HepG2 (cell line): Measurements from ENCODE around the gene VGLL4. TPM values are rescaled to one million over a fixed set of nuclear protein-coding genes. Genes with fewer than 3 reads are reported as not detected.
"Not testable (repeated sequence)": the region's sequence is repeated elsewhere in the genome, so short reads cannot be mapped to it uniquely, and the experiment has no call there.

Experiments
- ATAC-seq: fragments of 200-7000 bp; cut with Tn5 transposase; 3 replicates; pipeline ENCODE4 v1.9.1; 2020; ENCODE audit warnings: mild to moderate bottlenecking, moderate library complexity
- BruUV-seq: library from RNA; stranded (reverse); fragments of 400-500 nt; replicated peaks from 2 replicates; lab custom pipeline; 2021; lab: Mats Ljungman, UMichigan
- CTCF ChIA-PET: fragments of 300-600 bp; formaldehyde crosslinking; extraction: SDS; loops from one replicate; lab custom pipeline; 2021; ENCODE audit warnings: low total read pairs, inconsistent platforms, low intra/inter-chr PET ratio; lab: Yijun Ruan, JAX
- POLR2A ChIA-PET: fragments of 350-600 bp; sonication (Branson Sonifier 250); formaldehyde crosslinking; loops from one replicate; lab custom pipeline; 2020; ENCODE audit warnings: antibody characterized with exemption, inconsistent platforms; lab: Yijun Ruan, JAX
- DNase-seq: peaks from one replicate; pipeline ENCODE4 v3.0.0-alpha.2; 2015; ENCODE audit warnings: low spot score
- FAIRE-seq: peaks from 3 replicates; lab custom pipeline; 2011; peaks lifted over from hg19 to GRCh38; lab: Jason Lieb, UNC
- H2AFZ ChIP-seq: one replicate; pipeline ENCODE4 v1.6.1; 2011; ENCODE audit warnings: low read length, inconsistent platforms
- H3K27ac ChIP-seq: fragments of 300-600 bp; 3 replicates; pipeline ENCODE4 v1.8.0; 2011; ENCODE audit warnings: mixed run types, mild to moderate bottlenecking, mixed read lengths, low read length, inconsistent platforms; ENCODE audit not compliant: insufficient read depth; ENCODE audit errors: extremely low read length
- H3K27me3 ChIP-seq, 2 experiments: fragments of 200-600 bp in 1 of 2; 2 replicates in 1 of 2; 3 replicates in 1 of 2; pipeline versions ENCODE4 v1.6.0 to v1.8.0; 2011; ENCODE audit warnings: low read length in 2 of 2, mild to moderate bottlenecking in 2 of 2, moderate library complexity in 2 of 2, inconsistent platforms in 1 of 2; ENCODE audit not compliant: insufficient read depth in 2 of 2, control insufficient read depth in 1 of 2
- H3K36me3 ChIP-seq, 2 experiments: fragments of 200-600 bp in 1 of 2; replicated peaks in 1 of 2; 2 replicates in 1 of 2; 3 replicates in 1 of 2; pipeline versions ENCODE4 v1.5.1 to v1.8.0; 2011; ENCODE audit warnings: low read length in 2 of 2, inconsistent platforms in 1 of 2; ENCODE audit not compliant: insufficient read depth in 2 of 2, control insufficient read depth in 1 of 2
- H3K4me1 ChIP-seq: 2 replicates; pipeline ENCODE4 v1.5.1; 2012; ENCODE audit warnings: low read length, inconsistent platforms; ENCODE audit not compliant: insufficient read depth
- H3K4me2 ChIP-seq: 2 replicates; pipeline ENCODE4 v1.6.0; 2011; ENCODE audit warnings: low read depth, low read length, inconsistent platforms
- H3K4me3 ChIP-seq, 3 experiments: fragments of 200-600 bp in 1 of 3; sonication (generic), shearing (Covaris generic) in 1 of 3; replicated peaks in 1 of 3; 2 replicates each; pipeline ENCODE4 v1.5.1; 2011 to 2016; ENCODE audit warnings: low read length in 3 of 3, inconsistent platforms in 2 of 3, low read depth in 2 of 3, mild to moderate bottlenecking in 2 of 3, control low read depth in 1 of 3, mixed read lengths in 1 of 3; ENCODE audit not compliant: insufficient read depth in 1 of 3
- H3K79me2 ChIP-seq: one replicate; pipeline ENCODE4 v1.6.1; 2011; ENCODE audit warnings: low read length, inconsistent platforms; ENCODE audit not compliant: insufficient read depth
- H3K9ac ChIP-seq: 2 replicates; pipeline ENCODE4 v1.6.0; 2011; ENCODE audit warnings: mild to moderate bottlenecking, low read depth, low read length, inconsistent platforms; ENCODE audit not compliant: insufficient read depth
- H3K9me3 ChIP-seq: 2 replicates; pipeline ENCODE4 v1.5.1; 2012; ENCODE audit warnings: mild to moderate bottlenecking, low read length
- H4K20me1 ChIP-seq: 2 replicates; pipeline ENCODE4 v1.6.0; 2011; ENCODE audit warnings: inconsistent platforms, mild to moderate bottlenecking, low read length, moderate library complexity; ENCODE audit not compliant: insufficient read depth
- RBM22 ChIP-seq: fragments of 200-400 bp; formaldehyde crosslinking; optimal IDR thresholded peaks from 2 replicates; pipeline ENCODE3; 2017; ENCODE audit warnings: mild to moderate bottlenecking, low read length, moderate library complexity
- ZNF33A ChIP-seq: sonication (generic); formaldehyde crosslinking; IDR thresholded peaks from 2 replicates; pipeline ENCODE4 v1.5.1; 2020; ENCODE audit warnings: missing genetic modification reagents, mild to moderate bottlenecking, moderate library complexity, borderline replicate concordance
- WGBS: methylation state at CpG from one replicate; pipeline ENCODE4 v1.1.6; 2017; ENCODE audit warnings: low lambda C conversion rate; 5-methylcytosine and 5-hydroxymethylcytosine counted together
- in situ Hi-C: cut with HindIII; loops from 2 replicates; pipeline ENCODE4 v1.10.0; 2017; ENCODE audit warnings: low pct_unique_long_range_greater_than_20kb; ENCODE audit not compliant: extremely low pct_ligation_motif_present
- intact Hi-C: fragments of 100-400 bp; cut with micrococcal nuclease; formaldehyde crosslinking; loops from one replicate; pipeline ENCODE4 v1.10.0; 2022; ENCODE audit not compliant: unreplicated experiment
- polyA plus RNA-seq, 8 experiments: library from polyadenylated mRNA; depleted of rRNA in 3 of 8; stranded (reverse) in 7 of 8; unstranded in 1 of 8; fragments of >200 nt; fragmentation: Illumina TruSeq in 4 of 8; extraction: Trizol in 4 of 8; gene quantifications; 2 replicates each; pipeline versions ENCODE4 v1.2.1 to v1.2.3, GENCODE V29; 2011 to 2016; ENCODE audit warnings: low read depth in 4 of 8, missing spikeins in 1 of 8, mixed read lengths in 1 of 8; ENCODE audit not compliant: insufficient read depth in 1 of 8
- total RNA-seq, 5 experiments: library from RNA; depleted of rRNA; stranded (reverse); fragments of >200 nt; fragmentation: Illumina TruSeq; extraction: Trizol; gene quantifications; 2 replicates each; pipeline ENCODE4 v1.2.3, GENCODE V29; 2016; ENCODE audit warnings: low read depth in 1 of 5

The VGLL4 gene
- total and polyA plus RNA-seq, 2 of the 13 experiments (the other 11 are each of a cell fraction or from before 2014, with no cell fraction given) = 23.2 to 39.0 TPM

DNA sequence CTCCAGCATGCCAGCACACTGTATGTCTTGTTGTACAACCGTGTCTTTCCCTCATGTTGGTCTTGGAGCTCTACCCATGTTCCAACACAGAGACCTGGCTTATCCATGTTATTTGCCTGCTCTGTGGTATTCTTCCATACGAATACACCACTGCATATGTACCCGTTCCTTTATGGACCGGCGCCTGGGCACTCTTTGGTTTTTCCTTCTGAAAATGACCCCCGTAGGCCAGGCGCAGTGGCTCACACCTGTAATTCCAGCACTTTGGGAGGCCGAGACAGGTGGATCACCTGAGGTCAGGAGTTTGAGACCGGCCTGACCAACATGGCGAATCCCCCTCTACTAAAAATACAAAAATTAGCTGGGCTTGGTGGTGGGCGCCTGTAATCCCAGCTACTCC is 71.1 kb downstream of the VGLL4 start:
- H3K9me3 ChIP-seq, intact Hi-C loops, H3K9ac ChIP-seq, H3K27ac ChIP-seq, CTCF ChIA-PET, FAIRE-seq, H3K4me1 ChIP-seq, H3K27me3 ChIP-seq, POLR2A ChIA-PET, H2AFZ ChIP-seq, in situ Hi-C loops, H3K4me3 ChIP-seq, H3K4me2 ChIP-seq, DNase-seq, ATAC-seq, BruUV-seq: not testable (repeated sequence)
- WGBS = 97% methylated on average over 11 of the region's 11 CpGs
- Histone ChIP-seq H4K20me1 (peaks cover 49% of the 10 kb centered on the region; the same call in 1 of the 2 replicates), H3K79me2 (peaks cover 68% of the 10 kb centered on the region), H3K36me3 (peaks cover 17 to 66% of the 10 kb centered on the region in 2 experiments)
- TF ChIP-seq RBM22 = peak; percentile 47

DNA sequence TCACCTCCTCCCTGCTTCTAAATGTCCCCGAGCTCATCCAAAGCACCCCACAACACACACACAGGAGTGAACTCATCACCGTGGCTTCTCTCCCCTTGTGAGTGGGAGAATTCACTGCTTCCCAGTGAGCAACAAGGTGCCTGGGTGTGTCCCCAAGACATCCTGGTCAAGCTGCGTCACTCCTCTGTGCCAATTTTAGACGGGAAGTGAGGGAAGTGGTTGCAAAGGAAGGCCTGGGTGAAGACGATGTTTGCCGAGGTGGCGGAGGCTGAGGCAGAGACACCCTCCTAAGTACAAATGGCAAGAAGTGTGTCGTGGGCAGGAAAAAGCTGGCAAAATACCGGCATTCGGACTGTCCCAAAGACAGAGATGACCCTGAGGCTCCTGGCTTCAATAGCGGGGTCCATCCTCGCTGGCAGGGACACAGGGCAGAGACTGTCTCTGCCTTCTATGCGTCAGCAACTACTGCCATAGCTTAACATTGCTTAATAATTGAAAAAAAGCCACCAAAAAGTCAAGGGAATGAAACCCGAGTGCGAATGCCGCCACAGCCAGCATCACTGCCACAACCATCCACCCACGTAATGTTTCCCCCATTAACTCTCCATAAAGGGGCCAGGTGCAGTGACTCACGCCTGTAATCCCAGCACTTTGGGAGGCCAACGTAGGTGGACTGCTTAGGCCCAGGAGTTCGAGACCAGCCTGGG is 72.8 kb downstream of the VGLL4 start:
- TF ChIP-seq RBM22 = peak; percentile 22
- TF ChIP-seq ZNF33A = no peak
- no peaks in the 10 kb centered on the region for H3K27me3 ChIP-seq
- H3K4me3 ChIP-seq = no peak overlapping the region
- no TSS peak for BruUV-seq
- ChIA-PET POLR2A (no interaction called here), CTCF (no interaction called here)
- FAIRE-seq (no peak), DNase-seq (no peak), ATAC-seq (no peak)
- intact Hi-C loops = no loop called here
- H2AFZ ChIP-seq = no peak overlapping the region
- in situ Hi-C loops = no loop called here
- no peak overlapping the region for H3K4me2 ChIP-seq
- no peaks in the 10 kb centered on the region for H3K4me1 ChIP-seq
- WGBS = 95% methylated on average over 19 of the region's 20 CpGs
- H3K27ac ChIP-seq = no peak overlapping the region
- H3K36me3 ChIP-seq = peaks cover 22 to 78% of the 10 kb centered on the region in 2 experiments
- H3K9me3 ChIP-seq = no peaks in the 10 kb centered on the region
- peaks cover 70% of the 10 kb centered on the region for H3K79me2 ChIP-seq
- H3K9ac ChIP-seq = no peak overlapping the region
- H4K20me1 ChIP-seq = peaks cover 44% of the 10 kb centered on the region; the same call in 1 of the 2 replicates
